NCI-H524 (cell line): ENCODE measurements around the gene OS9.
A peak's percentile ranks its signal among the peaks of the same experiment; 100 is the strongest.

ENCODE experiments used
- DNase-seq, 2 experiments: peaks; one replicate each; lab custom pipeline; 2025; lab: John Stamatoyannopoulos, UW

Gene OS9

GRCh38 chr12:57753756-57754337, 59.9 kb downstream of the OS9 start:
- peak in 1 of 2 experiments; percentile 24 for DNase-seq

- DNase-seq = peak; percentile 63 to 74
Observed at GRCh38 chr12:57754411-57755193, 60.7 kb downstream of the OS9 start, which contains the start of gene MARCHF9. Gene MARCHF9, plus strand, starts transcription at chr12:57755103. Its CDS starts 426 bp downstream, at chr12:57755529.

DNA sequence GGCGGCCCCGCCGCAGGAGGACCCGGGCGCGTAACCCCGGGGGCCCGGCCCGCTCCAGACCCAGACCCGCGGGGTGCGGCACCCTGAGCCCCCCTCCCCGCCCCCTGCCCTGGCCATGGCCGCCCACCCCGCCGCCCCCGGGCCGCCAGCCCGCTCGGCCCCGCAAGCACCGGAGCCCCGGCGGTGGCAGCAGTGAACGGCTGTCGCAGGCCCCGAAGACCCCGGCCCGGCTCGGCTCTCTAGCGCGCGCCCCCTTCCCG, 61.2 kb downstream of the OS9 start:
- no peak for DNase-seq

GRCh38 chr12:57755454-57756372, 61.8 kb downstream of the OS9 start:
- peak in 1 of 2 experiments; percentile 22 for DNase-seq

- peak in 1 of 2 experiments; percentile 33 for DNase-seq
Observed at GRCh38 chr12:57756406-57757341, 62.7 kb downstream of the OS9 start.

GRCh38 chr12:57757771-57758170, 63.8 kb downstream of the OS9 start:
- no peak for DNase-seq

DNA sequence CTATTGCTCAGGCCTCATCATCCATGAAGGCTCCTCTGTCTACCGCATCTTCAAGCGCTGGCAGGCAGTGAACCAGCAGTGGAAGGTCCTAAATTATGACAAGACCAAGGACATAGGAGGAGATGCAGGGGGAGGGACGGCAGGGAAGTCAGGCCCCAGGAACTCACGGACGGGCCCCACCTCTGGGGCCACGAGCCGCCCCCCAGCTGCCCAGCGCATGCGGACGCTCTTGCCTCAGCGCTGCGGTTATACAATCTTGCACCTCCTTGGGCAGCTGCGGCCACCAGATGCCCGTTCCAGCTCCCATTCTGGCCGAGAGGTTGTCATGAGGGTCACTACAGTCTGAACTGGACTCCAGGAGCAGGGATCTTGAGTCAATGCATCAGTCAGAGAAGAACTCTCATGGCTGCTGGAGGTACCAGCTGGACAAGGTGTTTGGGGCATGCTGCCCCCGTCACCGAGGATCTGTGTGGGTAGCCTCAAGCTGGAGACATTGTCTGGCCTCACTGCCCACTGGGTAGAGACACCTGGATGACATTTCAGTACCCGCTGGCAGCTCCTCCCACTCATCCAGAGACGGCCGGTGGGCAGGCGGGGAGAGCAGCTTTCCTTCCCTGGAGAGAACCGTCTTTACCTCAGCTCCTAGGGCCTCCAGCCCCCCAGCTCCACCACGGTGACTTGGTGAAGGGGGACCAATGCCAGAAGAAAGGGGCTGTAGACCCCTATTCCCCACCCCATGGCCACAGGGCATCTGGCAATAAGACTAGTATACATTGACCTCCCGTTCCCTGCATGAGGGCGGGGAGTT, 64.8 kb downstream of the OS9 start:
- DNase-seq = no peak

GRCh38 chr12:57759360-57759980, 65.5 kb downstream of the OS9 start:
- DNase-seq = peak in 1 of 2 experiments; percentile 40

DNA sequence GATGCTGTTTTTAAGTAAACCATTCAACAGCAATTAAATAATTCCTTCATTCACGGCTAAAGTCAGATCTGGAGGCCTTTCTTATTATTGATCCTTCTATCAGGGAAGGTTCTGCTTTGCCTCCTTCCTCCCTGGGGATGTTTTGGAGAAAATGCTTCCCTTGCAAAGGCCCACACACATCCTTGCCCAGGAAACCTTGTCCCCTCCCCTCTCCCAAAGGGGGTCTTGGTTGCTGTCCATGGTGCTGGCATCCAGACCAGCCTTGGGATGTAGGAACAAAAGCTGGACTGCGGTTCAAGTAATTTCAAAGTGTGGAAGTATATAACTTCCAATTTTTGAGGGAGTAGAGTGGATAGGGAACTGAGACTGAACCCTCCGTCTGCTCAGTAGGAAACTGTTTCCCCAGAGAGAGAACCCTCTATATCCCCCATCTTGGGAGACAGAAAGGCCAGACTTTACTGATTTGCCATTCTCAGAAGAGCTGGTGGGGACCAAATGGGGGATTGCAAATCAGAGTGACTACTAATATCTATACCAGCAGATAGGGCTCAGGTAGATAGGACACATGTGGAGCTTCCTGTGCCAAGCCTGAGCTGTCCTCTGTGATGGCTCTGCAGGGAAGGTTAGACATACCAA, 66.5 kb downstream of the OS9 start:
- no peak for DNase-seq

- no peak for DNase-seq
Observed at GRCh38 chr12:57761391-57761998, 67.6 kb downstream of the OS9 start.

DNA sequence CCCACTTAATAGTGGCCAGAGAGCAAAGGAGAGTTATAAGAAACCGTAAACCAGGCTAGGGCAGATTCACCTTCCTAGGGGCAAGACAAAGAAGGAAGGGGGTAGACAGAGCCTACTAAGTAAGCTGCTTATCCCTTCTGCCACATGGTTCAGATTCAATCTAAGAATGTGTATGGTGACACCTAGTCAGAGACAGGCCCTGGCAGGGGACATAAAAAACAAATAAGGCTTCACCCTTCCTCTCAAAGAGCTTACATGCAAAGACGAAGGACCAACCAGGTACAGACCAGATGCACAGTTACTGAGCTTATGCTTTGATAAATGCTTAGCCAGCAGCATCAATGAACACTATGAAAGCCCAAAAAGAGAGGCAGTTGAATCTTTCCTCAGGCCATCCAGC, 68.5 kb downstream of the OS9 start:
- DNase-seq = peak in 1 of 2 experiments; percentile 19

GRCh38 chr12:57763881-57764661, 70.1 kb downstream of the OS9 start:
- DNase-seq = no peak

DNA sequence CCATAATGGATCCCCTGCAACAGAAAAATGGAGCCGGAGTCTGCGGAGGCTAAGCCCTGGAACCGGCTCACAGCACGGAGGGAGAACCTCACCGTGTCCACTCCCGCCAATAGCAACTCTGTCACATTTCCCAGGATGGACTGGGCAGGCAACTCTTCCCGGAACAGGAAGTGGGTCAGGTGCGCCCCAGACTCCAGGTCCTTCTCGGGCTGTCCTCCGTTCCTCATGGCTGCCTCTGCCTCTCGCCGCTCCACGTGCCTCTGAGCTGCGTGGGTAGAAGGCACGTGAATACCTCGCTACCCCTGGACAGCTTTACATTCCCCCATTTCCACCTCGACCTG, 70.7 kb downstream of the OS9 start:
- no peak for DNase-seq

GRCh38 chr12:57765003-57765697, 71.2 kb downstream of the OS9 start:
- peak in 1 of 2 experiments; percentile 48 for DNase-seq

GRCh38 chr12:57765698-57766463, 71.9 kb downstream of the OS9 start:
- peak in 1 of 2 experiments; percentile 39 for DNase-seq

DNA sequence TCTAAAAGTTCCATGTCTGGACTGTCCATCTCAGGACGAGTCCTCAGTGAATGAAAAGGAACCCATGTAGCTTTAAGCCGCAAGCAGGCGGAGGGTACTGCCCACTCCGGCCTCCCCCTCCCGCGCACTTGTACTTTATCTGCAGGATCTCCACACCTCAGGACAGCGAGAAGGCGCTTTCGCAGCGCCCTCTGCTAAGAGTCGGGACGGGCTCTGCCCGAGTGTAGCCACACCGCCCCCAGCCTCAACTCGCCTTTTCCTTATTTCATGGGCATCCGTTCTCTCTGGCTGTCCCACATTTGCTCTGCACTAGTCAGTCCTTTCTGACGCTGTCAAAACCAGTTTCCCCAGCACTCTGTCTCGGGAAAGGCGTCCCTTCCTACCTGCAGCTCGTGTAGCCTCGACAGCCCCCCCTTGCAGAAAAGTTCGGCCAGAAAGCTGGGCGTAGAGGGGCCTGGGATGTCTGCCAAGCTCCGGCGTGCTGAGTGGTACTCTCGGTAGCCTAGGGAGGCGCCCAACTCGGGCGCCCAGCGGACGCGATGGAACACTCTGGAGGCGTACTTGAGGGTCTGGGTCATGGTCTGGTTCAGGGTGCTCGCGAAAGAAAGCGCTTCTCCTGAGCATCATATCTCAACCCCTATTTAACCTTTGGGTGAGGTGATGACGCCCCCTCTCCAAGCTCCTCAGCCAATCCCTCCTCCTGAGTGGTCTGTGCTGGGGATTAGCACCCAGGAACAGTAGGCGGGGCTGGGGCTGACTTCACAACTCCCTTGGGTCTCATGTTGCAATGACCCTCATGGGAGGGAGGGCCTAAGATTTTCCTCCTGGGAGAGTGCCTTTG, 72.8 kb downstream of the OS9 start, which contains the start of gene CYP27B1:
Gene CYP27B1 (minus strand): TSS at position 615 of the 841 bp plus-strand sequence. CDS start 37 bp downstream, at position 578.
- peak; percentile 72 to 88 for DNase-seq
